Measurements from ENCODE around the gene CADM2.

The CADM2 gene

DNA sequence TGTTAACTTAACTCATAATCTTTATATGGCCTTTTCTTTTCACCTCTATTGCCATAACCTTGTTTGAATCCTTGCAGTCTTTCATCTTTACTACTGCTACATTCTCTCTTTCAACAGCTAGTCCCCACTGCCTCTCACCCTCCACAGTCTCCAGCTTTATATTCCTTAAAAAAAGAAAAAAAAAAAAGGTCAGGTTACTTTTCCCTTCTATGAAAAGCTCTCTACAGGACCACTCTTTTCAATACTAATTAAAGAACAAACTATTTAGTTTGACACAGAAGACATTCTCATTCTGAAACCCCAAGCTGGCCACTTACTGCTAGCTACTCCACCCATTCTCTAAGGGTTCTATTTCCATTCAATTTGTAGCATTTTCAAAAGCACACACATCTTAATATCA lies 25.6 kb downstream of the CADM2 start:
- no peak for DNase-seq (ENCODE audit: low read depth)

DNA sequence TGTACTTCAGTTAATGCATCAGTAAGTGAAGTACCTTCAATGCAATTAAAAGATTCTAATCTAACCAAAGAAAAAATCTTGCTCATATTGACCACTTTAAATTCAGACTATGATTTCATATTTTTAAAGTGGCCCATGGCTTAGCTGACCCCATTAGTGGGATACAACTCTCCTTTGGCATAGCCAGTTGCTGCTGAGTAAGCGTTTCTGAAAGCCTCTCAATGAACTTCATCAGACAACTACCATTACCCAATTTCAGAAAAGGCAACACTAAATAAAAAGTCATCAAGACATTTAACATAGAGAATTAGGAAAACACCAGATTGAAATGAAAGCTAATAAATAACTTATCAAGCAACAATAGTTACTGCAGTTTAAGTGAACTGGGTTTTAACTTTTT lies 27.0 kb downstream of the CADM2 start:
- DNase-seq (ENCODE audit: low read depth) = no peak

DNA sequence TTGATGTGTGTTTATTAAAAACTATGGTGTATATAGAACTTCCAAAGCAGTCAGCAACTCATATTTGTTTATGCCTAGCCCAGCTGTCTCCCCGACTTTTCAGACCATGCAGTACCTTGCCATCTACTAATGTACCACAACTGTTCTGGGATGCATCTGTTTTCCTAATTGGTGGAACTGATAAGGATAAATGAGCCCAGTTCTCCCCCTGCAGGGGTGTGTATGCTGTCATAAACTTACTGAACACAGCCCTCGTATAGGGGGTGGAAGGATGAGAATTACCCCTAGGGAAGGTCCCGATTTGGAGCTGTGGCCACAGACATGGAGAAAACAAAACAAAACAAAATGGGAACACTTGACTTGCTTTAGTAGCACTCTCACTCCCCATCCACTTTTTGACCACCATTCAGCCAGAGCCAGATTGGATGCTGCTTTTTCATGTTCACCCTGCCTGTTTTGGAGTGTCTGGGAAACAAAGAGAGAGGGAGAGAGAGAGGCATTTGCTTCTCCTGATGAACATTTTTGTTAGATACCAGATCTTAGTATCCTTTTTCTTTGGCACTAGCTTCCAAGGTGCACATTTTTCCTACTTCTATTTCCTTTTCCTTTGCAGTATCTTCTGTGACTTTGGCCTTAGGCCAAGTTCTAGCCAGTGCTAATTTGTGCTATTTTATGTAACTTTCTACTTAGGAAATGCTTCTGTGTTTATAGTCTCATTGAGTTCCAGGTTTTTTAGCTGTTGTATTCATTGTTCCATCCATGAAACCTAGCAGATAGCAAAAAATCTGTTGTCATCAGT lies 29.1 kb downstream of the CADM2 start:
- no peak for DNase-seq (ENCODE audit: low read depth)

DNA sequence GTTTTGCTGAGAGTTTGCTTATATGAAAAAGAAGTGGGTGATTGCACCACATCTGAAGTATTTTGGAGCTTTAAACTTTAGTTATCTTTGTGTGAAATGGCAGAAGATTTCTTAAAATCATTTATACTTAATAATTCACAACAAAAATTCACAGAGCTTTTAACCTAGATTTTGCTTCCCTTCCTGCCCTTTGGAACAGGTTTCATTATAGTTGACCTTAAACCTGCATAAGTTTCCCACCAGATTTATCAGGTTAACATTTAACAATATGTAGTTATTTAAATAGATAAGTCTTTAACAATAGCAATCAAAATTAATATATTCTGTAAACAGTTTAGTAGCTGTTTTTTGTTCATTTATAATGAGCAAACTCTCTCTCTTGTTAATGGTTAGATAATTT lies 30.3 kb downstream of the CADM2 start:
- DNase-seq (ENCODE audit: low read depth) = no peak

DNA sequence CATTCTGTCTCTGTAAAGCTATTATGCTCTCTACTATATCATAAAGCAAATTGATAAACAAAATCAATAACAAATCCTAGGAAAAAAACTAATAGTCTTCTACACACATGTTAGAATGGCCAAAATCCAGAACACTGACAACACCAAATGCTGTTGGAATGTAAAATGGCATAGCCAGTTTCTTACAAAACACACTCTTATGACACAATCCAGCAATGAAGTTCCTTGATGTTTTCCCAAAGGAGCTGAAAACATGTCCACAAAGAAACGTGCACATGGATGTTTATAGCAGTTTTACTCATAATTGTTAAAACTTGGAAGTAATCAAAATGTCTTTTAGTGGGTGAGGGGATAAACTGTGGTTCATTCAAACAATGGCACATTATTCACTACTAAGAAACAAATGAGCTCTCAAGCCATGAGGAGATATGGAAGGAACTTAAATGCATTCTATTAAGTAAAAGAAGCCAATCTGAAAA lies 32.7 kb downstream of the CADM2 start:
- DNase-seq (ENCODE audit: low read depth) = no peak

DNA sequence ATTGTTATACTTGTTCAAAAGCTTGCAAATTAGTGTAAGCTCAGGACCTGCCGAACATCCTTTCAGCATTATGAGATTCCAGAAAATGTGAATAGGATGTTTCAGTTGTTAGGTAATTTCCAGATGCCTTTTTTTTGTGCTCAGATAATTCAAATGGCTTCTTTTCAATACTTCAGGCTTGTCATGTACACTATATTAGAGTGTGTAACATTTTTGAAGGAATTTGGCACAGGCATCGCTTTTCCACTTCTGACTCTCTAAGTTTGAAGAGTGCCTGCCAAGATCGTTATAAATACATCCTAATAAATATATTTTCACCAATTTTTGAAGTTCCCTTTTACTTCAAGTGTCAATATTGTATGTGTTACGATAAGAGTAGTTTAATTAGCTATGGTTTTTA lies 35.2 kb downstream of the CADM2 start:
- DNase-seq (ENCODE audit: low read depth) = no peak

DNA sequence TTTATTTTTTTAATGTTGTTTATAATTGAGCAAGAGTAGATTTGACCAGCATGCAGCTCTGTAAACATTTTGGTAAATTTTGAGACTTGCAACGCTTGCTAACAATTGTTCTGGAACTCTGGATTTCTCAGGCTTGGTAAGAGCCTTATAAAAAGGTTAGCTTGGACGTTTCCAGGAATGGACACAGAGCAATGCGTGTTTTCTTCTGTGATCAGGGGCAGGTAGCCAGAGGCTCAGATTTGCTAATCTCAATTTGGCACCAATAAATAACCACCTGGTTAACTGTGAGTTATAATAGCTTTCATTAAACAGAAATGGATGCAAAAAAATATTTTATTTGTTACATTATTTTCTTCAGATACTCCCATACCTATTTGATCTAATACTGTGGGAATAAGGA lies 39.8 kb downstream of the CADM2 start:
- no peak for DNase-seq (ENCODE audit: low read depth)

DNA sequence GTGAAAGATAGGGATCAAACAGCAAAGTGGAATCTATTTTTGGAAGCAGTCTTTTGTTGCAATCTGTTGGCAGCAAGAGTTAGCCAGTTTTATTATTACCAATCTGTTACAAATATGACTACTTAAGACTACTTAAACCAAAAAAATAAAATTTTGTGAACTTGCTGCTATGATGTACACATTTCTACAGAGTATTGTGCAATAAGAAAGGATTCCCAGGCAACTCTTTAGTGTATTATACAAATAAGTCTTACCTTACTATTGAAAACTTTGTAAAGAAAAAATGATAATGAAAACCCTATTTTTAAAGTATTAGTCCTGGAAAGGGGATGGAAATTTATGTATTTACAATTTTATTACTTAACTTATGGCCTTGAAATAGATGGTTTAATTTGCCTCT lies 44.7 kb downstream of the CADM2 start:
- no peak for DNase-seq (ENCODE audit: low read depth)

DNA sequence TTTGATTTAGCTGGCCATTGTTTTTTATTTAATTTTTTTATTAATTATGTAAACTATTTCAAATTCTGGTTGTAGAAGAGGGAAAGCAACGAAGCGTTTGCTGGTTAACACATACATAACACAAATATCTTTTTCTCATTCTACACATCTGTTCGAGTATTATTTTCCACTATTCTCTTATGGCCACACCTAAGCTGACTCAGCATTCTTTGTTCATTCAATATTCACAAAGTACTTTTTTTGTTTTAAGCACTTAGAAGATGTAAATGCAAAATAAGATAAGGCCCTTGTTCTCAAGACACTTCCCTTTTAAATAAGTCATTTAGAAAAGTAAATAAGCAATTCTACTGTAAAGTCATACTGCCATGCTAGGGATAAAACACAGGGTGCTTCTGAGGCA lies 45.4 kb downstream of the CADM2 start:
- DNase-seq (ENCODE audit: low read depth) = no peak

DNA sequence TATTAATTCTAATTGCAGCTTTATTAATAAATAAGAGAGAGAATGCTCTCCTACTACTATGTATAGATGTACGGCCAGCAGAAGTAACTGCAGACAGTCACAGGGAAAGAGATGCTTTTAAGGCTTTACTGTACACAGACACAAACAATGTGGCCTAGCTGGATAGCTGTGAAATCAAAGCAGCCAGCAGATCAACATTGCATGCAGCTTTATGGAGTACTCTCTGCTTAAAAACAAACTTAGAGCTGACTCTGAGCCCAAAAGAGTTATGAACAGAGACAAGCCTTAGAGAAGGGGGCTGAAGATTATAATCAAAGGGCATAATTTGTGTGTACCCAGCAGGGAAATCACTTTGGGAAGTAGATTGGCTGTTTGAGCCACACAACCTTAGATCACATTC lies 47.2 kb downstream of the CADM2 start:
- DNase-seq (ENCODE audit: low read depth) = no peak

DNA sequence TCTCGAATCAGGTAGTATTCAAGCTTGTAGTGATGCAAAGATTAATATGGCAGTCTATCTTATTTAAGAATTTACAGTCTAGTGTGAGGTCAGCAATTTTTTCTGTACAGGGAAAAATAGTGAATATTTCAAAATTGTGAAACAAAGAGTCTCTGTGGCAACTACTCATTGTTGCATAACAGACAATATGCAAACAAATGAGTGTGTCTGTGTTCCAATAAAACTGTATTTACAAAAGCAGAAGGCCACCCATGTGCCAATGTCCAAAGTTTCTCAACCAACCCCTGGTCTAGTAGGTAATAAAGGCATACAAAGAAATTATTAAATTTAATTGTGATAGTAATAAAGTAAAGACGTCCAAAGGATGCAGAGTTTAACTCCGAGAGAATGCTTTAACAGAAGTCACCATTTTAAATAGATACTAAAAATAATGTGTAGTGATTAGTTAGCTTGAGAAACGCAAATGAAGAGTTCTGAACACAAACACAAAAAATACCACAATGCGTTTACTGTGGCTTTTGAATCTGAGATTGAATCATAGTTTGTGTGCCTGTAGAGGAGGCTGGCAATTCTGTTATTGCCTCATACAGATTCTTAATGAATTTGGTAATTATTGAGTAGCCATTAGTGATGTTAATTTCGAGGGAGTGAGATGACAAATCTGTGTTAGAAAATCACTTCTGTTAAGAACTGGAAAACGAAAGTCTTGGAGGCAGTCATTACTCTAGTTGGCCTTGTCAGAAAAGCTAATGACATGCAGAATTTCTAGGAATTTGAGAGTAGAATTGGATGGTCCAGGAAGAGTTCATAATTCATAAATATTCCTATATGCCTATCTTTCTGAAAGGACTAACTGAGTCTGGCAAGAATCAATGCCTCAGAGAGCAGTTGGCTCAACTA lies 48.7 kb downstream of the CADM2 start:
- DNase-seq (ENCODE audit: low read depth) = no peak

DNA sequence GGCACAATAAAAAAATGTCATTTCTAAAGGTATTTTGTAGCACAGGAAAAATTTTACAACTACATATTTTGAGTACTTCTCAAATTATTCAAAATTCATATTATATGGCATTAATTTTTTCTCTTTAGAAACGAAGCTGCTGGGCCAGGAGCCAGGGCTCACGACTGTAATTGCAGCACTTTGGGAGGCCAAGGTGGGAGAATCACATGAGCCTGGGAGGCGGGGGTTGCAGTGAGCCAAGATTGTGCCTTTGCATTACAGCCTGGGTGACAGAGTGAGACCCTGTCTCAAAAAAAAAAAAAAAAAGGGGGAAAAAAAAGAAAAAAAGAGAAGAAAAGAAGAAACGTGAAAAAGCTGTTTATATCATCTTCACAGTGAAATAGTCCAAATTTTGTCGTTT lies 62.0 kb downstream of the CADM2 start:
- DNase-seq (ENCODE audit: low read depth) = no peak

DNA sequence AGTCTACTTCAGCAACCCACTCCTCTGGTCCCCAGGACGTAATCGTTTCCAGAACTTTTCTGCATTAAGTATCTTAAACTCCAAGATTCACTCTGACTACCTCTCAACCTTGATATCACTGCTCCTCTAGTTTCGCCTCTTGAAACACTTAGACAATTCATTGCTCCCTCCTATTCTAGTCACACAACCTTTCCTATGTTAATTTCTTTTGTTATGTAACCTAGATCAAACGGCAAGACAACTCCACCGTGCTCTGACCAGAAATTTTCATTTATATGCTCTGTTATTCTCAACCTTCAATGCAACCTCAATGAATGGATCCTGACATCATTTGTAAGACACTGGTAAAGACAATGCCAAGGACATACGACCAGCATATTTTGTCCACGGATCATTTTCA lies 71.3 kb downstream of the CADM2 start:
- no peak for DNase-seq (ENCODE audit: low read depth)

DNA sequence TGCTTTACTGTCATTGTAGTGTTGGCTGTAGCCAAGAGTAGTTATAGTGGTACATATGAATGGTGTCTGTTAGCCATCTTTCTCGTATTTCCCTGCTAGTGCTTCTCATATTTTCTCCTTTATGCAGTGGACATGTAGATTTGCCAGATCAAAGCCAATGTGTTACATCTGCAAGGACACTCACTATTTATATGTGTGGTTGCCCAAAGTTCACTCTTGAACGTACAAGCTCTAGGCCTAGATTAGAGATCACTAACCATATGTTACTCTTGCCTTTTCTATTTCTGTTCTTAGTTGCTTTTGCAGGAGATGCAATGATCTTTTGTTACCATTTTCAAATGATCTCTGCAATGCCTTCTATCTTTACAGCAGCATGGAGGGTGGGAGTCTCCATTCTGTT lies 78.4 kb downstream of the CADM2 start:
- DNase-seq (ENCODE audit: low read depth) = no peak

DNA sequence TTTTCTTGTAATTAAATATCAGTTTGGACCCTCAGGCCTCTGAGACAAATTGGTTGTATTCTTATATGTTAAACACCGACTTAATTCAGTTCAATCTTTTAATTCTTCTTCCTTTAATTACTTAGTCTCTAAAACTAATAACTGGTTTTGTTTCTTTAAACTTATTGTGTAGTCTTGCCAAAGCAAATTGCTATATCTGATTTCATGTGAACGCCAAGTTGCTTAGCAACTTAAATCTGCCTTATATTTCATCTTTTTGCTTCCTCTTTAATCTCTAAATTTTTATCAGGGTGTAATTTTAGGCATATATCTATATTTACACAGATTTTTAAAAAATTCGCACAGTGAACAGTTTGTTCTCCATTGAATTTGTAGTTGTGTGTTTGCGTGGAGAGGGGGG lies 82.2 kb downstream of the CADM2 start:
- no peak for DNase-seq (ENCODE audit: low read depth)

DNA sequence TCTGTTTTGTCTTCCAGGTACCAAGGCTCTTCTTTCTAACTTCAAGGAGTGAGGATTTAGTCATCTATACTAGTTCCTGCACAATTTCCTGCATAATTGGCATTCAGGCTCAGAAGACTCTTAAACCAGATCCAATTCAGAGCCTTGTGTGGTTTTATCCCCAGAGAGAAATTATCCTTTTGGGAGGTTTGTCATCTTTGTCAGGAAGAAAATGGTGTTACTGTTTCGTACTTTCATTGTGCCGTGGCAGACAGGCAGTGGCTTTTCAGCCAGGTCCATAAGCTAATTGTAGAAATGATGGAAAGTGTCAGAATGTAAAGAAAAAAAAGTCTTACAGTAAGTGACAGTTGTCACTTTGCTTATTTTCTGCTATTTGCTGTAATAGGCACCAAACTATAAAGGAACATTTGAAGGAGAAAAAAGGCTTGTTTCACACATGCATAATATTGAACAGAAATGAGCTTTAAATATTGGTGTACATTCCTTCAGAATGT lies 82.8 kb downstream of the CADM2 start:
- no peak for DNase-seq (ENCODE audit: low read depth)

DNA sequence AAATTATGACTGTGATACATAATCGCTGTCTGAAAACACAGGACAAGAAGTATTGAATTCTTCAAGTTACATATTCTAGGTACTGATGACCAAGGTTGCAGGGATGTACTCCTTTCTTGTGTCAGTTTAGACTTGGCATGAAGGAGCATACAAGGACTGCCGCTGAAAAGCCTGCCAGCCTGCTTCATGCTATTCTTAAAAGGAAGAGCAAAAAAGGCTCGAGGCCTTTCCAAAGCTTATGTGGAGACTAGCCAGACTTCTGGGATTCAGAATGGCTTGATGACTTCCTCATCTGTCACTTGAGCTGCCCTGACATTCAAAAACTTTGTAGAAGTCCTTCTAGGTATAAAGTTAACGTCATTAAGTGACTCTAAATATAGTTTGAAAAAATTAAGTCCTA lies 92.0 kb downstream of the CADM2 start:
- DNase-seq (ENCODE audit: low read depth) = no peak

DNA sequence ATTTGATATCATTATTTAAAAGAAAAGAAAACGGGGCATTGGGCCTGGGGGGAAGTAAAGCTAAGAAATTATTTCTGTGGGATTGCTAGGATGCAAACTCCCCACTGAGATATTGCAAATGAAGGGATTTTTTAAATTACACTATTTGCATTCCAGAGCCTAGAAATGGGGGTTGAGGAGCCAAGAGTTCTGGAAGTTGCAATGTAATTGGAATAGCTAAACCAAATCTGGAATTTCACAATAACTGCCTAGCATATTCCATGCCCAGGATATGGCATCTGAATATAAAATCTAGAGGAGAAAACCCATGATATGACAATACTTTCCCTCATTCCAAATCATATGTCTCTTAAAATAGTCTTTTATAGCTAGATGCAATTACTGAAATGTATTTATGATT lies 93.0 kb downstream of the CADM2 start:
- no peak for DNase-seq (ENCODE audit: low read depth)

DNA sequence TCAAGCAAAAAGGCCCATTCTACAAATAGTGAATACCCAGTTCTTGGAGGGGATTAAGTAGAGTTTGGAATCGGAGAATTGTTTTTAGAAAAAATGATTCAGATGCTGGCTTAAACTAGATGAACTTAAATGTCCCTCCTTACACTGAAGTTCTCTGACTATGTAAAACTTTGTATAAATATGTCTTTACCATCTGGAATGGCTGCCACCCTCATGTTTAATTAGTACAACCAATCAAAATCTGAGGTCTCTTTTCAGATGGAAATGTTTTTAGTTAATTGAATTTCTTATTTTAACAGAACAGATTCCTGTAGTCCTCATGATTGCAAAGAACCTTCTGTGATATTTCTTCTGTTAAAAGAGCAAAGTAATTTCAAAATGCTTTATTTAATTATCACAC lies 94.8 kb downstream of the CADM2 start:
- DNase-seq (ENCODE audit: low read depth) = no peak

DNA sequence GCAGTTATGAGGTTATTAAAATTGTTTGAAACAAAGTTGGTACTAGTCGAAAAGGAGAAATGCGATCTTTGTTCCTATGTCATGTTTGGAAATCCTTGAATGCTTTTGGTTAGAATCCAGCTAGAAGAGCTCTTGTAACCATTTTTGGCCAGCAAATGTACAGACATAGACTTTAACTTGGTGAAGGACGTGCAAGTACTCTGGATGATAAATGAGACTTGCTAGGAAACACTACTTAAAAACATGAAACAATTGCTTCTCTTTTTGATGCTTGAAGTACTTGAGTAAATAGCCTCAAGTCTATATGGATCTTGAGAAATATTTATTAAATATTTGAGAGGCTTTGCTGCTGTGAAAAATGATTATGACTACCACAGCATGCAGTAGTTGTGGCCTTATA lies 95.8 kb downstream of the CADM2 start:
- no peak for DNase-seq (ENCODE audit: low read depth)

DNA sequence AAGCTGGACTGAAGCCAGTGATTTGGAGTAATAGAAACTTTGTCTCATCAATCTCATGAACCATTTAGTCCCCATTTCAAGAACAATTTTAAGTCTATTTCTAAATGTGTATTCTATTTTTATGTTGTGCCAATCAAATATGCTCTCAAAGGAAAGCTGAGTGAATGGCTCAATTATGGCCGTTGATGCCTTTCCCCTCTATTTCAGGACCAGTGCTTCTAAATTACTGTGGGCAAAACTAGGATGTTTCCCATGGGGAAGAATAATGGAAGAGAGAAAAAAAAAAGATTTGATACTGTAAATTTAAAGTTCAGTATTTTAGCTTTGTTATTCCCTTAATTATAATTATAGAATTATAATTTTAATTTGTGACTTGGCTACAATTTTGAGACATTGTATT lies 110.1 kb downstream of the CADM2 start:
- DNase-seq (ENCODE audit: low read depth) = no peak

DNA sequence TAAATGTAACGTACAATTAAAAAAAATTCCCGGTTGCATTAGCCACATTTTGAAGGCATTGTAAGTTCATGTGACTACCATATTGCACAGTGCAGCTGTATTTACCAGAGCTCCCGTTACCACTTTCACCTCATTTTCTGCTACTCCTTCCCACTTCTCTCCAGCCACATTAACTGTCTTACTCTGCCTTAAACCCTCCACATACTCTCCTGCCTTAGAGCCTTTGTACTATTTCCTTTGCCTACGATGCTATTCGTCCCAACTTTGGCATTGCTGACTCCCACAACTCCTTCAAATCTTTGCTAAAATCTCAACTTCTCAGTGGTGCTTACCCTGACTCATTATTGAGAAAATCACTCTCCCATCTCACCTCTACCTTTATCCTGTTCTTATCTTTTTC lies 115.2 kb downstream of the CADM2 start:
- no peak for DNase-seq (ENCODE audit: low read depth)

DNA sequence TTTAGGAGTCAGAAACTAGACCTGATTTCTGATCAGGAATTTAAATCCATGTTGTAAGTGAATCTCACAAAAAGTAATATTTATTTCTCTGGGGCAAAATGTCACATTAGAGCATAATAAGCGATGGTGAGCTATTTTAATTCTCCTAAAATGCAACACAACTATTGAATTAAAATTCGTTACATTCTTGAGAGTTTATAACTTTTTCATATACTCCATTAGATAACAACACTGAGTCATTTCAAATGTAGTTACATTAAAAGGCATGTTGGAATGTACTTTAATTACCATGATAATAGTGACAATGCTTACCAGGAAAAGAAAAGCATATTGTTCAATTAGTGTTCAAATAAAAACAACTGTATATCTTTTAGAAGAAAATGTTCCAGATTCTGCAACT lies 116.9 kb downstream of the CADM2 start:
- DNase-seq (ENCODE audit: low read depth) = no peak

Measured in T follicular helper cell (primary cell).